ENCODE data around the gene GOSR1. TPM values are rescaled to one million over a fixed set of nuclear protein-coding genes. Genes with fewer than 3 reads are reported as not detected.
"Not testable (repeated sequence)": the region's sequence is repeated elsewhere in the genome, so short reads cannot be mapped to it uniquely, and the experiment has no call there.

GOSR1 gene
- total RNA-seq, 1 experiment from 2014 or later = 58.1 TPM

GRCh38 chr17:30534938-30535921 lies 58.0 kb downstream of the GOSR1 start:
- Histone ChIP-seq H2BK12ac (ENCODE audit: insufficient read length, low read depth, low read length) (no peak overlapping the region), H3T11ph (ENCODE audit: low read length) (no peak overlapping the region), H3K79me1 (ENCODE audit: insufficient read depth, low read depth, low read length, poor library complexity, severe bottlenecking) (no peaks in the 10 kb centered on the region), H3K4ac (ENCODE audit: low read depth, low read length) (no peak overlapping the region), H3K9me3 (ENCODE audit: control insufficient read depth, low read depth, low read length) (no peaks in the 10 kb centered on the region), H3K79me2 (ENCODE audit: insufficient read depth, low read length) (no peaks in the 10 kb centered on the region), H4K91ac (ENCODE audit: insufficient read length, low read depth, low read length) (no peak overlapping the region), H3K4me1 (ENCODE audit: insufficient read depth, low read length) (no peaks in the 10 kb centered on the region), H4K20me1 (ENCODE audit: control insufficient read depth, insufficient read depth, insufficient read length) (no peaks in the 10 kb centered on the region), H2BK20ac (ENCODE audit: low read depth, low read length, poor library complexity, severe bottlenecking) (no peak overlapping the region), H3K23ac (ENCODE audit: insufficient read length, low read depth, low read length) (no peak overlapping the region), H3K23me2 (ENCODE audit: insufficient read length, low read depth, low read length, poor library complexity, severe bottlenecking) (no peaks in the 10 kb centered on the region), H3K9ac (ENCODE audit: extremely low read depth, insufficient read length, low read length) (no peak overlapping the region), H2AFZ (ENCODE audit: low read length) (no peak overlapping the region), H2BK5ac (ENCODE audit: insufficient read length, low read length) (no peak overlapping the region), H3K56ac (ENCODE audit: insufficient read length, low read depth, low read length) (no peak overlapping the region), H3K27ac (ENCODE audit: insufficient read length, low read depth, low read length) (no peak overlapping the region), H3K18ac (ENCODE audit: insufficient read length, low read depth, low read length) (no peak overlapping the region), H2BK120ac (ENCODE audit: low read depth, low read length, poor library complexity, severe bottlenecking) (no peak overlapping the region), H3K14ac (ENCODE audit: insufficient read depth, low read length) (no peak overlapping the region), H3K4me2 (ENCODE audit: insufficient read depth, insufficient read length, low read length) (no peak overlapping the region), H3K27me3 (ENCODE audit: insufficient read depth, low read length) (no peaks in the 10 kb centered on the region), H4K5ac (ENCODE audit: insufficient read length, low read depth, low read length) (no peak overlapping the region), H4K8ac (replicated peaks; ENCODE audit: insufficient read length, low read depth, low read length) (no peak overlapping the region), H2BK15ac (ENCODE audit: low read depth, low read length) (no peak overlapping the region), H2AK5ac (ENCODE audit: insufficient read length, low read length) (no peak overlapping the region)
- no peak for TF ChIP-seq CTCF (conservative IDR thresholded peaks at IDR 0.05)
- DNase-seq = no peak
- Mint-ChIP-seq H3K4me3 (no peak overlapping the region), H3K9me3 (peaks cover 0 to 3% of the 10 kb centered on the region in 2 experiments; a peak in 3 of 5 replicates), H3K27me3 (ENCODE audit: low read depth) (peaks cover 4% of the 10 kb centered on the region), H3K36me3 (ENCODE audit: insufficient read depth in 1 of 3, low read depth in 3 of 3) (no peaks in the 10 kb centered on the region; a peak in 1 of 7 replicates), H3K4me1 (no peaks in the 10 kb centered on the region), H3K27ac (no peak overlapping the region; a peak in 1 of 7 replicates)
- WGBS (ENCODE audit: extremely low coverage, insufficient read length, low lambda C conversion rate) = no CpG with 5 or more reads among the region's 12 CpGs

- H3K27ac Mint-ChIP-seq; H3K4ac ChIP-seq (ENCODE audit: low read depth, low read length); H3K9me3 Mint-ChIP-seq; H3K23ac ChIP-seq (ENCODE audit: insufficient read length, low read depth, low read length); H2AK5ac ChIP-seq (ENCODE audit: insufficient read length, low read length); H2AFZ ChIP-seq (ENCODE audit: low read length); DNase-seq; H3K9me3 ChIP-seq (ENCODE audit: control insufficient read depth, low read depth, low read length); H3K4me1 ChIP-seq (ENCODE audit: insufficient read depth, low read length); H3K4me2 ChIP-seq (ENCODE audit: insufficient read depth, insufficient read length, low read length); H2BK5ac ChIP-seq (ENCODE audit: insufficient read length, low read length); H3K27me3 Mint-ChIP-seq (ENCODE audit: low read depth); H3K4me1 Mint-ChIP-seq; H4K91ac ChIP-seq (ENCODE audit: insufficient read length, low read depth, low read length); H3K9ac ChIP-seq (ENCODE audit: extremely low read depth, insufficient read length, low read length); H4K5ac ChIP-seq (ENCODE audit: insufficient read length, low read depth, low read length); H3K4me3 Mint-ChIP-seq; H3K18ac ChIP-seq (ENCODE audit: insufficient read length, low read depth, low read length); H3K56ac ChIP-seq (ENCODE audit: insufficient read length, low read depth, low read length); H2BK12ac ChIP-seq (ENCODE audit: insufficient read length, low read depth, low read length); H2BK15ac ChIP-seq (ENCODE audit: low read depth, low read length); H3K36me3 Mint-ChIP-seq (ENCODE audit: insufficient read depth in 1 of 3, low read depth in 3 of 3); H3T11ph ChIP-seq (ENCODE audit: low read length); H3K14ac ChIP-seq (ENCODE audit: insufficient read depth, low read length); H2BK120ac ChIP-seq (ENCODE audit: low read depth, low read length, poor library complexity, severe bottlenecking); H3K27ac ChIP-seq (ENCODE audit: insufficient read length, low read depth, low read length); H3K79me2 ChIP-seq (ENCODE audit: insufficient read depth, low read length); H3K27me3 ChIP-seq (ENCODE audit: insufficient read depth, low read length); H3K23me2 ChIP-seq (ENCODE audit: insufficient read length, low read depth, low read length, poor library complexity, severe bottlenecking); H3K79me1 ChIP-seq (ENCODE audit: insufficient read depth, low read depth, low read length, poor library complexity, severe bottlenecking); H4K20me1 ChIP-seq (ENCODE audit: control insufficient read depth, insufficient read depth, insufficient read length); H2BK20ac ChIP-seq (ENCODE audit: low read depth, low read length, poor library complexity, severe bottlenecking); H4K8ac ChIP-seq (replicated peaks; ENCODE audit: insufficient read length, low read depth, low read length): not testable (repeated sequence)
- WGBS (ENCODE audit: extremely low coverage, insufficient read length, low lambda C conversion rate) = no CpG with 5 or more reads among the region's 16 CpGs
These were observed 59.6 kb downstream of the GOSR1 start for GRCh38 chr17:30536846-30537245.
